ENCODE data around the gene ACTR3C. TPM values are rescaled to one million over a fixed set of nuclear protein-coding genes. Genes with fewer than 3 reads are reported as not detected.
A peak's percentile ranks its signal among the peaks of the same experiment; 100 is the strongest.

Gene ACTR3C
- total RNA-seq, 1 donor from 2014 or later = not detected

- Histone ChIP-seq H4K20me1 (ENCODE audit: low read depth) (no peaks in the 10 kb centered on the region), H3K36me3 (no peaks in the 10 kb centered on the region), H3K4me2 (no peak overlapping the region), H3K9ac (no peak overlapping the region), H3K27ac (no peak overlapping the region), H3K9me3 (ENCODE audit: low read depth) (no peaks in the 10 kb centered on the region), H3K4me1 (peaks cover 14% of the 10 kb centered on the region), H3K4me3 (no peak overlapping the region), H3F3A (ENCODE audit: low read depth) (peaks cover 21% of the 10 kb centered on the region), H2AFZ (replicated peaks) (no peak overlapping the region), H3K79me2 (ENCODE audit: low read depth) (no peaks in the 10 kb centered on the region), H3K27me3 (no peaks in the 10 kb centered on the region)
- Mint-ChIP-seq H3K36me3 (no peaks in the 10 kb centered on the region), H3K27me3 (ENCODE audit: insufficient read depth, low read depth) (peaks cover 17% of the 10 kb centered on the region), H3K9me3 (peaks cover 2% of the 10 kb centered on the region), H3K27ac (no peak overlapping the region), H3K4me3 (no peak overlapping the region), H3K4me1 (peaks cover 40% of the 10 kb centered on the region)
- TF ChIP-seq EZH2 (IDR thresholded peaks at IDR 0.05) (no peak), EZH2phosphoT487 (IDR thresholded peaks at IDR 0.05) (no peak)
- TF ChIP-seq, protein P1, sequence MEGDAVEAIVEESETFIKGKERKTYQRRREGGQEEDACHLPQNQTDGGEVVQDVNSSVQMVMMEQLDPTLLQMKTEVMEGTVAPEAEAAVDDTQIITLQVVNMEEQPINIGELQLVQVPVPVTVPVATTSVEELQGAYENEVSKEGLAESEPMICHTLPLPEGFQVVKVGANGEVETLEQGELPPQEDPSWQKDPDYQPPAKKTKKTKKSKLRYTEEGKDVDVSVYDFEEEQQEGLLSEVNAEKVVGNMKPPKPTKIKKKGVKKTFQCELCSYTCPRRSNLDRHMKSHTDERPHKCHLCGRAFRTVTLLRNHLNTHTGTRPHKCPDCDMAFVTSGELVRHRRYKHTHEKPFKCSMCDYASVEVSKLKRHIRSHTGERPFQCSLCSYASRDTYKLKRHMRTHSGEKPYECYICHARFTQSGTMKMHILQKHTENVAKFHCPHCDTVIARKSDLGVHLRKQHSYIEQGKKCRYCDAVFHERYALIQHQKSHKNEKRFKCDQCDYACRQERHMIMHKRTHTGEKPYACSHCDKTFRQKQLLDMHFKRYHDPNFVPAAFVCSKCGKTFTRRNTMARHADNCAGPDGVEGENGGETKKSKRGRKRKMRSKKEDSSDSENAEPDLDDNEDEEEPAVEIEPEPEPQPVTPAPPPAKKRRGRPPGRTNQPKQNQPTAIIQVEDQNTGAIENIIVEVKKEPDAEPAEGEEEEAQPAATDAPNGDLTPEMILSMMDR (IDR thresholded peaks at IDR 0.05) = no peak
- no peak for DNase-seq (ENCODE audit: low spot score)
Observed at GRCh38 chr7:150358433-150358832, 35.1 kb upstream of the ACTR3C start.

- Histone ChIP-seq H3K9me3 (ENCODE audit: low read depth) (no peaks in the 10 kb centered on the region), H3F3A (ENCODE audit: low read depth) (peaks cover 21% of the 10 kb centered on the region), H3K36me3 (no peaks in the 10 kb centered on the region), H3K79me2 (ENCODE audit: low read depth) (no peaks in the 10 kb centered on the region), H3K27ac (no peak overlapping the region), H3K27me3 (no peaks in the 10 kb centered on the region), H2AFZ (replicated peaks) (no peak overlapping the region), H3K4me3 (no peak overlapping the region), H3K9ac (no peak overlapping the region), H3K4me1 (peaks cover 14% of the 10 kb centered on the region), H3K4me2 (no peak overlapping the region), H4K20me1 (ENCODE audit: low read depth) (no peaks in the 10 kb centered on the region)
- Mint-ChIP-seq H3K27ac (no peak overlapping the region), H3K36me3 (no peaks in the 10 kb centered on the region), H3K4me1 (peaks cover 34% of the 10 kb centered on the region), H3K4me3 (no peak overlapping the region), H3K27me3 (ENCODE audit: insufficient read depth, low read depth) (peaks cover 20% of the 10 kb centered on the region), H3K9me3 (peaks cover 2% of the 10 kb centered on the region)
- DNase-seq (ENCODE audit: low spot score) = peak; percentile 24
- TF ChIP-seq EZH2phosphoT487 (IDR thresholded peaks at IDR 0.05) (no peak), EZH2 (IDR thresholded peaks at IDR 0.05) (no peak)
- TF ChIP-seq, protein P1 (IDR thresholded peaks at IDR 0.05) = no peak
Observed at GRCh38 chr7:150357771-150358427, 34.6 kb upstream of the ACTR3C start.

DNA sequence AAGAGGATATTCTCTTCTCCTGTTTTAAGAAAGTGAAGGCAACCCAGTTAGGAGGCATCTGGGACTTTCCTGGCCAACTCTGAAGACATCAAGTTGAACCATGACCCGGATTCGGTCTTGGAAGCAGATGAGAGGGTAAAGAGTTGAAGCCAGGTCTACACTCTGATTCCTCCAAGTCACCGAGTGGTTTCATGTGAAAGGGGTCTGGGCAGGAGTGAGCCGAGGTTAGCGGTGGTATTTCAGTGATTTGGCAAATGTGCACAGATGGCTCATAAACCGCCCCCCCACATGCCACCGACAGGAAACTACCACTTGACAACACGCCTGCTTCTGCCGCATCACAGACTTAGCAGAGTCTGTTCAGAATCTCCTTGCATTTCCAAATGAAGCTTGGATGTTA lies 33.9 kb upstream of the ACTR3C start:
- no peak overlapping the region for H3K4me3 Mint-ChIP-seq
- no peak overlapping the region for H3K27ac ChIP-seq
- no peaks in the 10 kb centered on the region for H3K36me3 Mint-ChIP-seq
- no peaks in the 10 kb centered on the region for H3K27me3 ChIP-seq
- peaks cover 2% of the 10 kb centered on the region for H3K9me3 Mint-ChIP-seq
- peaks cover 20% of the 10 kb centered on the region for H3K27me3 Mint-ChIP-seq (ENCODE audit: insufficient read depth, low read depth)
- peaks cover 28% of the 10 kb centered on the region for H3K4me1 Mint-ChIP-seq
- no peaks in the 10 kb centered on the region for H3K9me3 ChIP-seq (ENCODE audit: low read depth)
- DNase-seq (ENCODE audit: low spot score) = peak; percentile 1
- no peak overlapping the region for H3K27ac Mint-ChIP-seq
- H4K20me1 ChIP-seq (ENCODE audit: low read depth) = no peaks in the 10 kb centered on the region
- H3F3A ChIP-seq (ENCODE audit: low read depth) = peaks cover 18% of the 10 kb centered on the region
- no peak overlapping the region for H3K9ac ChIP-seq
- H3K36me3 ChIP-seq = no peaks in the 10 kb centered on the region
- H3K4me1 ChIP-seq = peaks cover 11% of the 10 kb centered on the region
- H3K79me2 ChIP-seq (ENCODE audit: low read depth) = no peaks in the 10 kb centered on the region
- H3K4me2 ChIP-seq = no peak overlapping the region
- no peak overlapping the region for H3K4me3 ChIP-seq
- TF ChIP-seq, protein P1 (IDR thresholded peaks at IDR 0.05) = no peak
- no peak for TF ChIP-seq EZH2 (IDR thresholded peaks at IDR 0.05)
- TF ChIP-seq EZH2phosphoT487 (IDR thresholded peaks at IDR 0.05) = no peak
- H2AFZ ChIP-seq (replicated peaks) = no peak overlapping the region
